Natural killer cell (primary cell): ENCODE results near the gene DIO3. TPM values are rescaled to one million over a fixed set of nuclear protein-coding genes. Genes with fewer than 3 reads are reported as not detected.

Experiments used
- ATAC-seq, 3 donors: fragments of 150-1000 bp in 2 of 3; fragments of 200-7000 bp in 1 of 3; cut with Tn5 transposase; 1 replicate in 1 of 3; 2 replicates in 2 of 3; pipeline ENCODE4 v1.10.0; 2021; ENCODE audit warnings: mild to moderate bottlenecking in 2 of 3, moderate library complexity in 2 of 3
- DNase-seq, 2 donors: peaks; one replicate each; pipeline versions ENCODE4 v3.0.0 to v3.0.0-alpha.2; 2013 to 2021; ENCODE audit warnings: mixed read lengths in 1 of 2
- H3K27ac ChIP-seq: one replicate; pipeline ENCODE4 v1.5.1; 2013; ENCODE audit warnings: mild to moderate bottlenecking, low read length
- H3K27me3 ChIP-seq: one replicate; pipeline ENCODE4 v1.6.1; 2013; ENCODE audit warnings: low read length; ENCODE audit not compliant: control insufficient read depth, insufficient read depth
- H3K36me3 ChIP-seq: one replicate; pipeline ENCODE4 v1.6.1; 2013; ENCODE audit warnings: low read length; ENCODE audit not compliant: control insufficient read depth, insufficient read depth
- H3K4me1 ChIP-seq: one replicate; pipeline ENCODE4 v1.6.1; 2013; ENCODE audit warnings: low read length; ENCODE audit not compliant: control insufficient read depth, insufficient read depth
- H3K4me3 ChIP-seq: one replicate; pipeline ENCODE4 v1.5.1; 2013; ENCODE audit warnings: low read length
- H3K9me3 ChIP-seq: one replicate; pipeline ENCODE4 v1.6.1; 2013; ENCODE audit warnings: low read length; ENCODE audit not compliant: control insufficient read depth, insufficient read depth
- H3K27ac Mint-ChIP-seq, 2 donors: one replicate each; pipeline ENCODE4 v1.8.0; 2022; ENCODE audit warnings: mild to moderate bottlenecking in 2 of 2, mixed read lengths in 2 of 2, moderate library complexity in 1 of 2
- H3K27me3 Mint-ChIP-seq, 2 donors: one replicate each; pipeline ENCODE4 v1.8.0; 2022; ENCODE audit warnings: low read depth in 2 of 2, mixed read lengths in 2 of 2
- H3K36me3 Mint-ChIP-seq: one replicate; pipeline ENCODE4 v1.8.0; 2022; ENCODE audit warnings: mixed read lengths
- H3K4me1 Mint-ChIP-seq, 2 donors: one replicate each; pipeline ENCODE4 v1.8.0; 2022; ENCODE audit warnings: mixed read lengths in 2 of 2
- H3K4me3 Mint-ChIP-seq: one replicate; pipeline ENCODE4 v1.8.0; 2022; ENCODE audit warnings: mild to moderate bottlenecking, moderate library complexity, mixed read lengths
- H3K9me3 Mint-ChIP-seq, 2 donors: one replicate each; pipeline ENCODE4 v1.8.0; 2022; ENCODE audit warnings: mixed read lengths in 2 of 2
- WGBS: methylation state at CpG from one replicate; pipeline ENCODE4 v1.1.7; 2013; ENCODE audit warnings: missing lambda C conversion rate; ENCODE audit not compliant: insufficient coverage; 5-methylcytosine and 5-hydroxymethylcytosine counted together
- intact Hi-C: fragments of 100-400 bp; cut with micrococcal nuclease; formaldehyde crosslinking; loops from one replicate; pipeline ENCODE4 v1.14.2; 2022
- total RNA-seq, 4 donors: library from RNA; stranded (reverse); fragments of 120-200 nt in 1 of 4; gene quantifications; one replicate each; pipeline versions ENCODE4 v1.2.3 to v1.2.4, GENCODE V29; 2013 to 2022
- TF ChIP-seq, protein P1 (sequence below): fragments of 200-600 bp; IDR thresholded peaks from one replicate; pipeline ENCODE4 v1.8.0; 2022; ENCODE audit warnings: antibody characterized with exemption

The DIO3 gene
- total RNA-seq, 3 donors from 2014 or later (not counting 1 experiment from before 2014, with no cell fraction given): not detected

DNA sequence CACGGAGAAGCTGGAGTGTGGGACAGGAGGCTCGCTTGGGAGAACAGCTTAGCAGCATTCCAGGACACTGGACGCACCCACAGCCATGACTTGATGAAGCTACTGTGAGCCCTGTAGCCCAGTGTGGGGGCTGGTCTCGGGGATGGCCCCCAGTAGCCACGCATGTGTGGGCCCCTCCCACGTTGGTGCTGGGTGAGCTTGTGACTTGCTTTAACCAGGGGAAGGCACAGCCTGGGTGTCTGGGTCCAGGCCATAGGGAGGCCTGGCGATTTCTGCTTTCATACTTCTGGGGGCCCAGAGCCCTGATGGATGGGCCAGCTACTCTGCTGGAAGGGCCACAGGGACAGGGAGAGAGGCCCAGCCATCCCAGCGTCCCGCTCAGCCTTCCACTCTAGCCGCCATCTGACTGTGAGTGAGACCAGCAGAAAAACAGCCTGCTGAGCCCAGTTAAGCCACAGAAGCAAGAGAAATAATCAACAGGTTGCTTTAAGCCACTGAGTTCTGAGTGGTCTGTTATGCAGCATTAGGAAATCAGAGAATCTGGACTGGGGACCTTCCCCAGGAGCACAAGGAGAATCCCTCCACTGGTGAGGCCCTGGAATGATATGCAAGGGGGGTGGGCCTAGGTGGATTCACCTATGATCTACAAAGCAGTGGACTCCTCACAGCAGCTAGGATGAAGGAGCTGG lies 16.1 kb downstream of the DIO3 start:
- no peak for ATAC-seq

DNA sequence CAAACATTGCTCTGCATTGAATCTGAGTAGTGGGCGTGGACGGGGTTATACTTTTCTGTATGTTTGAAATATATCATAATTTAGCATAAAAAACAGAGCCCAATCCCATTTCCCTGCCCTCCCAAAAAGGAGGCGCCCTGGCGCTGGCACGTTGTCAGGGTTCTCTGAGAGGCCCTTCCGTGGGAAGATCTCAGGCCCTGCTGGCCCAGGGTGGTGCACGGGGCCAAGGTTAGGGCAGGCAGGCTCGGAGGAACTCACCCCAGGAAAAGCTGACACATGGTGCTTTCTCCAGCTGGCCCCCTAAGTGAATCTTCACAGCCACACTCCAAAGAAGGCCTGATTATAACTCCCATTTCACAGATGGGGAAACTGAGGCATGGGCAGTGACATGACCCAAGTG lies 17.2 kb downstream of the DIO3 start:
- ATAC-seq (no peak), DNase-seq (no peak)
- TF ChIP-seq, protein P1, sequence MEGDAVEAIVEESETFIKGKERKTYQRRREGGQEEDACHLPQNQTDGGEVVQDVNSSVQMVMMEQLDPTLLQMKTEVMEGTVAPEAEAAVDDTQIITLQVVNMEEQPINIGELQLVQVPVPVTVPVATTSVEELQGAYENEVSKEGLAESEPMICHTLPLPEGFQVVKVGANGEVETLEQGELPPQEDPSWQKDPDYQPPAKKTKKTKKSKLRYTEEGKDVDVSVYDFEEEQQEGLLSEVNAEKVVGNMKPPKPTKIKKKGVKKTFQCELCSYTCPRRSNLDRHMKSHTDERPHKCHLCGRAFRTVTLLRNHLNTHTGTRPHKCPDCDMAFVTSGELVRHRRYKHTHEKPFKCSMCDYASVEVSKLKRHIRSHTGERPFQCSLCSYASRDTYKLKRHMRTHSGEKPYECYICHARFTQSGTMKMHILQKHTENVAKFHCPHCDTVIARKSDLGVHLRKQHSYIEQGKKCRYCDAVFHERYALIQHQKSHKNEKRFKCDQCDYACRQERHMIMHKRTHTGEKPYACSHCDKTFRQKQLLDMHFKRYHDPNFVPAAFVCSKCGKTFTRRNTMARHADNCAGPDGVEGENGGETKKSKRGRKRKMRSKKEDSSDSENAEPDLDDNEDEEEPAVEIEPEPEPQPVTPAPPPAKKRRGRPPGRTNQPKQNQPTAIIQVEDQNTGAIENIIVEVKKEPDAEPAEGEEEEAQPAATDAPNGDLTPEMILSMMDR: no peak
- H3K27ac Mint-ChIP-seq: no peak overlapping the region
- Histone ChIP-seq H3K4me3 (no peak overlapping the region), H3K36me3 (no peaks in the 10 kb centered on the region), H3K4me1 (no peaks in the 10 kb centered on the region), H3K9me3 (no peaks in the 10 kb centered on the region), H3K27me3 (no peaks in the 10 kb centered on the region), H3K27ac (no peak overlapping the region)
- H3K4me1 Mint-ChIP-seq: no peaks in the 10 kb centered on the region
- H3K36me3 Mint-ChIP-seq: no peaks in the 10 kb centered on the region
- H3K4me3 Mint-ChIP-seq: no peak overlapping the region
- intact Hi-C loops: no loop called here
- 90% methylated on average over 6 of the region's 8 CpGs for WGBS
- peaks cover 10 to 14% of the 10 kb centered on the region in 2 donors for H3K27me3 Mint-ChIP-seq
- no peaks in the 10 kb centered on the region for H3K9me3 Mint-ChIP-seq

More for the DNA sequence above, 16.1 kb downstream of the DIO3 start:
- H3K4me3 ChIP-seq: no peak overlapping the region
- no peaks in the 10 kb centered on the region for H3K9me3 Mint-ChIP-seq
- H3K4me1 ChIP-seq: no peaks in the 10 kb centered on the region
- peaks cover 10 to 19% of the 10 kb centered on the region in 2 donors for H3K27me3 Mint-ChIP-seq
- intact Hi-C loops: no loop called here
- no peaks in the 10 kb centered on the region for H3K27me3 ChIP-seq
- no peaks in the 10 kb centered on the region for H3K36me3 Mint-ChIP-seq
- no peak overlapping the region for H3K27ac Mint-ChIP-seq
- DNase-seq: no peak
- no peaks in the 10 kb centered on the region for H3K36me3 ChIP-seq
- H3K4me1 Mint-ChIP-seq: no peaks in the 10 kb centered on the region
- H3K4me3 Mint-ChIP-seq: no peak overlapping the region
- H3K27ac ChIP-seq: no peak overlapping the region
- 87% methylated on average over 10 of the region's 10 CpGs for WGBS
- H3K9me3 ChIP-seq: no peaks in the 10 kb centered on the region
- TF ChIP-seq, protein P1: no peak

DNA sequence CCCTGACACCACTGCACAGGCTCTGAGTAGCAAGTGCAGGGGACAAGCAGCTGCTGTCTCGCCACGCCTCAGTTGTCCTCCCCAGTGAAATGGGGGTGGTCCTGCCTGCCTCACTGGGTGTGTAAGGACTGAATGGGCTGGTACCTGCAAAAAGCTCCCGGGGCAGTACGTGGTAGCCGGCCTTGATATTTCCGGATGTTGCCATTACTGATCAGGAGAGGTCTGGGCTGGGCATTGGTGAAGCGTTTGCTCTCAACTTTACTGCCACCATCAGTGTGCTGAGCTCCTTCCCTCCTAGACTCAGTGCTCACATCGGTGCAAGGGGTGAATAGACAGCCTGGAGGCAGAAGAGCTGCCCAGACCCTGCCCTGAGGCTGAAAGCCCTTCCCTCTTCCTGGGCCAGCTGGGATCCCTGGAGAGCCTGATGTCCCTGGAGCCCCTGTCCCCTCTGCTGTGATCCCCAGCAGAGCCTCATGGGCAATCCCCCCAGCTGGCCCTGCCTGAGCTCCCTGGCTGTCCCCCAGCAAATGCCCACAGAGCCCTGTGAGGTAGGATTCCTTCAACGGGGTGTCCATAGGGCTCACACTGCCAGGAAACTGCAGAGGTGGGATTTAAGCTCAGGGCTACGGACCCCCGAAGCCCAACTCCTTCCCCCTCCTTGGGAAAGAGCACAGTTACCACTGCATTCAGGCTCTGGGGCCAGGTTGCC lies 18.2 kb downstream of the DIO3 start:
- TF ChIP-seq, protein P1: no peak
- peaks cover 7 to 10% of the 10 kb centered on the region in 2 donors for H3K27me3 Mint-ChIP-seq
- Histone ChIP-seq H3K4me3 (no peak overlapping the region), H3K27me3 (no peaks in the 10 kb centered on the region), H3K27ac (no peak overlapping the region), H3K9me3 (no peaks in the 10 kb centered on the region), H3K36me3 (no peaks in the 10 kb centered on the region), H3K4me1 (no peaks in the 10 kb centered on the region)
- H3K4me3 Mint-ChIP-seq: no peak overlapping the region
- DNase-seq (no peak), ATAC-seq (no peak)
- H3K36me3 Mint-ChIP-seq: no peaks in the 10 kb centered on the region
- intact Hi-C loops: no loop called here
- no peak overlapping the region for H3K27ac Mint-ChIP-seq
- no peaks in the 10 kb centered on the region for H3K4me1 Mint-ChIP-seq
- 86% methylated on average over 11 of the region's 11 CpGs for WGBS
- no peaks in the 10 kb centered on the region for H3K9me3 Mint-ChIP-seq
